Ureter (tissue), 1 donor: ENCODE measurements around the gene OR4D2. TPM values are rescaled to one million over a fixed set of nuclear protein-coding genes. Genes with fewer than 3 reads are reported as not detected.
A peak's percentile ranks its signal among the peaks of the same experiment; 100 is the strongest.

Source experiments
- DNase-seq: peaks from one replicate; pipeline ENCODE4 v3.0.0-alpha.2; 2020; ENCODE audit warnings: low spot score
- total RNA-seq: library from RNA; stranded (reverse); gene quantifications from one replicate; pipeline ENCODE4 v1.2.4, GENCODE V29; 2023
- donor health status: DM: yes; HTN: yes; CAD: no.

OR4D2 gene
- total RNA-seq, 1 donor from 2014 or later: not detected

GRCh38 chr17:58174871-58175270 is 8.1 kb downstream of the OR4D2 start:
- DNase-seq: no peak

GRCh38 chr17:58176200-58176599 is 9.4 kb downstream of the OR4D2 start:
- no peak for DNase-seq

- no peak for DNase-seq
These were observed 15.0 kb downstream of the OR4D2 start for GRCh38 chr17:58181796-58182195.

GRCh38 chr17:58183514-58183913 is 16.7 kb downstream of the OR4D2 start:
- DNase-seq: no peak

- no peak for DNase-seq
These were observed 17.7 kb downstream of the OR4D2 start for GRCh38 chr17:58184308-58184985.

- no peak for DNase-seq
These were observed 18.4 kb downstream of the OR4D2 start for GRCh38 chr17:58184986-58185761.

- no peak for DNase-seq
These were observed 19.8 kb downstream of the OR4D2 start for GRCh38 chr17:58186591-58186990.

- DNase-seq: no peak
These were observed 20.3 kb downstream of the OR4D2 start for GRCh38 chr17:58187063-58187462.

- DNase-seq: no peak
These were observed 20.9 kb downstream of the OR4D2 start for GRCh38 chr17:58187675-58188074.

- DNase-seq: peak; percentile 67
These were observed 22.8 kb downstream of the OR4D2 start for GRCh38 chr17:58189436-58190146.

- DNase-seq: no peak
These were observed 24.6 kb downstream of the OR4D2 start for GRCh38 chr17:58191241-58191896.

- DNase-seq: no peak
These were observed 25.8 kb downstream of the OR4D2 start, which contains the start of gene EPX for GRCh38 chr17:58192612-58193011. EPX (plus strand) TSS chr17:58192726; CDS start chr17:58192847, 121 bp downstream.

- DNase-seq: no peak
These were observed 27.0 kb downstream of the OR4D2 start for GRCh38 chr17:58193641-58194255.

GRCh38 chr17:58195518-58196123 is 28.8 kb downstream of the OR4D2 start:
- no peak for DNase-seq

- no peak for DNase-seq
These were observed 29.8 kb downstream of the OR4D2 start for GRCh38 chr17:58196610-58197009.

- DNase-seq: no peak
These were observed 33.3 kb downstream of the OR4D2 start for GRCh38 chr17:58200024-58200633.

- no peak for DNase-seq
These were observed 36.1 kb downstream of the OR4D2 start for GRCh38 chr17:58202859-58203258.

GRCh38 chr17:58204796-58205195 is 38.0 kb downstream of the OR4D2 start:
- DNase-seq: no peak

GRCh38 chr17:58205936-58206335 is 39.2 kb downstream of the OR4D2 start:
- no peak for DNase-seq

GRCh38 chr17:58207451-58207850 is 40.7 kb downstream of the OR4D2 start:
- DNase-seq: no peak

- no peak for DNase-seq
These were observed 41.6 kb downstream of the OR4D2 start for GRCh38 chr17:58208344-58208743.
